Measurements from ENCODE around the gene SRSF1. TPM values are rescaled to one million over a fixed set of nuclear protein-coding genes. Genes with fewer than 3 reads are reported as not detected.
A peak's percentile ranks its signal among the peaks of the same experiment; 100 is the strongest.

Gene SRSF1
- total and polyA plus RNA-seq, 12 donors: 105 to 276 (median 186) TPM

- Histone ChIP-seq H3K27me3 (no peaks in the 10 kb centered on the region), H3K36me3 (replicated peaks in 1 of 2) (peaks cover 0 to 32% of the 10 kb centered on the region in 2 donors), H3K9me3 (replicated peaks in 1 of 3) (no peaks in the 10 kb centered on the region), H3K4me3 (no peak overlapping the region), H3K27ac (no peak overlapping the region), H3K4me1 (replicated peaks in 1 of 2) (peaks cover 0 to 31% of the 10 kb centered on the region in 2 donors)
- no peak for DNase-seq
- no peak for TF ChIP-seq POLR2A (IDR thresholded peaks at IDR 0.05)
- TF ChIP-seq CTCF (IDR thresholded peaks at IDR 0.05): no peak
- intact Hi-C loops (cut with DNase I): loop anchor here (5.0 kb wide), 2 partner anchors 135 to 140 kb away; no protein-coding TSS in a partner anchor
- 91 to 95% (median 93%) methylated on average over 3 of the region's 3 CpGs for WGBS, 4 donors
Observed at GRCh38 chr17:57997085-57997809, 9.8 kb downstream of the SRSF1 start.

GRCh38 chr17:57995076-57995956, 11.7 kb downstream of the SRSF1 start:
- no peaks in the 10 kb centered on the region for H3K27me3 ChIP-seq
- H3K27ac ChIP-seq: peak overlapping the region in 2 of 5 donors; percentile 2 to 62
- 30 to 34% (median 32%) methylated on average over 4 of the region's 4 CpGs for WGBS, 4 donors
- H3K36me3 ChIP-seq (replicated peaks in 1 of 2): peaks cover 0 to 23% of the 10 kb centered on the region in 2 donors
- H3K4me1 ChIP-seq (replicated peaks in 1 of 2): peaks cover 0 to 16% of the 10 kb centered on the region in 2 donors
- H3K9me3 ChIP-seq (replicated peaks in 1 of 3): no peaks in the 10 kb centered on the region
- H3K4me3 ChIP-seq: no peak overlapping the region
- TF ChIP-seq POLR2A (IDR thresholded peaks at IDR 0.05) (no peak), CTCF (IDR thresholded peaks at IDR 0.05) (peak; percentile 49 to 82 (median 77))
- intact Hi-C loops (cut with DNase I): loop anchor here (5.0 kb wide), 2 partner anchors 133 to 138 kb away; no protein-coding TSS in a partner anchor
- DNase-seq: peak; percentile 51 to 89 (median 81)

- peaks cover 6 to 24% of the 10 kb centered on the region in 2 donors for H3K4me1 ChIP-seq (replicated peaks in 1 of 2)
- intact Hi-C loops (cut with DNase I): no loop called here
Observed at GRCh38 chr17:57994436-57994835, 12.6 kb downstream of the SRSF1 start.

More at GRCh38 chr17:57994436-57994835, 12.6 kb downstream of the SRSF1 start:
- no peak for DNase-seq
- 46 to 55% (median 53%) methylated on average over 2 of the region's 2 CpGs for WGBS, 4 donors
- TF ChIP-seq CTCF (IDR thresholded peaks at IDR 0.05) (no peak), POLR2A (IDR thresholded peaks at IDR 0.05) (no peak)
- no peaks in the 10 kb centered on the region for H3K27me3 ChIP-seq
- no peak overlapping the region for H3K27ac ChIP-seq
- H3K4me3 ChIP-seq: no peak overlapping the region
- H3K36me3 ChIP-seq (replicated peaks in 1 of 2): peaks cover 0 to 16% of the 10 kb centered on the region in 2 donors
- no peaks in the 10 kb centered on the region for H3K9me3 ChIP-seq (replicated peaks in 1 of 3)
